RWPE1 (cell line): ENCODE data around the gene PRRC2C.
"Not testable (repeated sequence)": the region's sequence is repeated elsewhere in the genome, so short reads cannot be mapped to it uniquely, and the experiment has no call there.

Source experiments
- CTCF ChIA-PET: fragments of 350-600 bp; sonication (Branson Sonifier 250); formaldehyde crosslinking; extraction: SDS; loops from one replicate; lab custom pipeline; 2021; lab: Yijun Ruan, JAX
- POLR2A ChIA-PET: fragments of 400-600 bp; formaldehyde crosslinking; extraction: SDS; loops from one replicate; lab custom pipeline; 2020; ENCODE audit warnings: antibody characterized with exemption; ENCODE audit not compliant: low non-redundant PET; lab: Yijun Ruan, JAX
- DNase-seq: peaks from one replicate; pipeline ENCODE4 v3.0.0; 2012; ENCODE audit warnings: low spot score
- H3K27ac ChIP-seq: fragments of 450-650 bp; 2 replicates; pipeline ENCODE4 v1.5.1; 2017
- TF ChIP-seq, protein P1 (sequence below): fragments of 450-650 bp; conservative IDR thresholded peaks from 2 replicates; pipeline ENCODE4 v1.5.1; 2017; ENCODE audit warnings: low read depth, mild to moderate bottlenecking

The PRRC2C gene

DNA sequence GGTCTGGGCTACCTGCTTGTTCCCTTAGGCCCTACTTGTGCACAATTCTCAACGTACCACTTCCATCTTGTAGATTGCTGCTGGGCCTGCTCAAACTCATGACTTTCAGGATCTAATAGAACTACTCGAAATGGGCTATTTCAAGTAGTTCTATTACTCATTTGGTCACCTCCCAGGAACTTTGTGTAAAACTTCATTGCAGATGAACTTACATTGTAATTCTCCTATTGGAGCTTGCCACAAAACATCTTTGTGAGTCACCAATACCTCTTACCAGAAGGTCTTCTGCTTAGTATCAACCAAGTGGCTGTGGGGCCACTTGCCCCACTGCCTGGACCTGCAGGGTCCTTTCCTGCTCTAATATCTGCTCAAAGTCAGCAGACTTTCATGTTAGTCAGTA is 126.0 kb downstream of the PRRC2C start:
- no peak for DNase-seq
- ChIA-PET POLR2A (no interaction called here), CTCF (no interaction called here)
- no peak overlapping the region for H3K27ac ChIP-seq
- TF ChIP-seq, protein P1, sequence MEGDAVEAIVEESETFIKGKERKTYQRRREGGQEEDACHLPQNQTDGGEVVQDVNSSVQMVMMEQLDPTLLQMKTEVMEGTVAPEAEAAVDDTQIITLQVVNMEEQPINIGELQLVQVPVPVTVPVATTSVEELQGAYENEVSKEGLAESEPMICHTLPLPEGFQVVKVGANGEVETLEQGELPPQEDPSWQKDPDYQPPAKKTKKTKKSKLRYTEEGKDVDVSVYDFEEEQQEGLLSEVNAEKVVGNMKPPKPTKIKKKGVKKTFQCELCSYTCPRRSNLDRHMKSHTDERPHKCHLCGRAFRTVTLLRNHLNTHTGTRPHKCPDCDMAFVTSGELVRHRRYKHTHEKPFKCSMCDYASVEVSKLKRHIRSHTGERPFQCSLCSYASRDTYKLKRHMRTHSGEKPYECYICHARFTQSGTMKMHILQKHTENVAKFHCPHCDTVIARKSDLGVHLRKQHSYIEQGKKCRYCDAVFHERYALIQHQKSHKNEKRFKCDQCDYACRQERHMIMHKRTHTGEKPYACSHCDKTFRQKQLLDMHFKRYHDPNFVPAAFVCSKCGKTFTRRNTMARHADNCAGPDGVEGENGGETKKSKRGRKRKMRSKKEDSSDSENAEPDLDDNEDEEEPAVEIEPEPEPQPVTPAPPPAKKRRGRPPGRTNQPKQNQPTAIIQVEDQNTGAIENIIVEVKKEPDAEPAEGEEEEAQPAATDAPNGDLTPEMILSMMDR, result no peak

DNA sequence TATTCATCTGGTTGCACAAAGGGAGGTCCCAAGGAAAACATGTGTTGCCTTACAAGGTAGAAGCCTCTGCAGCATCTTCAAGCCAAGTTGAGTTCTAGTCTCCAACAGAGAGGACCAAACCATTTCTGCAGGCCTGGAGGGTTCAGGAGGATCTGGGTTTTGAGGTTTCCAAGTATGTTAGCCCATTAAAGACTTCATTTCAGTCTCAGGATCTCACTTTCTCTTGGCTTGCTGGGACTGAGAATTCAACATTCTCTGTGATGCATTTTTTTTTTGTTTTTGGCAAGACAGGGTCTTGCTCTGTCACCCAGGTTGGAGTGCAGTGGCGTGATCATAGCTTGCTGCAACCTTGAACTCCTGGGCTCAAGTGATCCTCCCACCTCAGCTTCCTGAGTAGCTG is 128.0 kb downstream of the PRRC2C start:
- TF ChIP-seq, protein P1, result no peak
- ChIA-PET CTCF (no interaction called here), POLR2A (no interaction called here)
- DNase-seq, result no peak
- no peak overlapping the region for H3K27ac ChIP-seq

DNA sequence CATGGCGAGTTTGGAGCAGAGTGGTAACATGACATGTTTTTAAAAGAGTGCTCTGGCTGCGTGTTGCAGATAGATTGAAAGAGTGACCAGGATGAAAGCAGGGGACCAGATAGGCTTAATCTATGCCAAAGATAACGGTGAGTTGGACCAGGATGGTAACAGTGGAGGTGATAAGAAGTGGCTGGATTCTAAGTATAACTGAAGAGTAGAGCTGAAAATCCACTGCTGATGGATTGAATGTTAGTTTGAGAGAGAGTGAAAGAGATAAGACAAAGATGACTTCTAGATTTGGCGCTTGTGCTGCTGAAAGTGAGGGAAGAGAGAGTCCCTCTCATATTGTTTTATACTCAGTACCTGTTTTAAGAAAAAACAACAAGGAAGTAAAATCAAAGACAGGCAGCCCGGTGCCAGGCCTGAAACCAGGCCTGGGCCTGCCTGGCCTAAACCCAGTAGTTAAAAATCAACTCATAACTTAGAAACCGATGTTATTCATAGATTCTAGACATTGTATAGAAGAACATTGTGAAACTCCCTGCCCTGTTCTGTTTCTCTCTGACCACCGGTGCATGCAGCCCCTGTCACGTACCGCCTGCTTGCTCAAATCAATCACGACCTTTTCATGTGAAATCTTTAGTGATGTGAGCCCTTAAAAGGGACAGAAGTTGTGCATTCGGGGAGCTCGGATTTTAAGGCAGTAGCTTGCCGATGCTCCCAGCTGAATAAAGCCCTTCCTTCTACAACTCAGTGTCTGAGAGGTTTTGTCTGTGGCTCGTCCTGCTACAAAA is 130.0 kb downstream of the PRRC2C start:
- POLR2A ChIA-PET, CTCF ChIA-PET, DNase-seq: not testable (repeated sequence)

DNA sequence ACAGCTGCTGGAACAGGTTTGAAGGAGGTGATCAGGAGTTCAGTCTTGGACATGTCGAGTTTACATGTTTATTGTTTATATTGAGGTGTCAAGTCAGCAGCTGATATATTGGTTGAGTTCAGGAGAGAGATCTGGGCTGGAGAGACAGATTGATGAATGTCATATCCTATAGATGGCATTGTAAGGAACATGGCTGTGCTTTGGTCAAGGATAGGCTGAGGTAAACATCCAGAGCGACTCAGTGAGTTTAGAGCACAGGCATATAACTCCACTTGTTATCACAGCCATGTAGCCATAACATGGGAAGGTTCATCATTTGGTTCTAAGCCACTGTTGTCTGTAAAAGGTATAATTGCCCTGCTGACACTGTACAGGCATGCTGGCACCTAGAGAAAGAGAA is 131.3 kb downstream of the PRRC2C start:
- ChIA-PET POLR2A (no interaction called here), CTCF (no interaction called here)
- no peak for DNase-seq
- TF ChIP-seq, protein P1, result no peak
- H3K27ac ChIP-seq, result no peak overlapping the region

More for the DNA sequence above, 130.0 kb downstream of the PRRC2C start:
- not testable (repeated sequence) for H3K27ac ChIP-seq

DNA sequence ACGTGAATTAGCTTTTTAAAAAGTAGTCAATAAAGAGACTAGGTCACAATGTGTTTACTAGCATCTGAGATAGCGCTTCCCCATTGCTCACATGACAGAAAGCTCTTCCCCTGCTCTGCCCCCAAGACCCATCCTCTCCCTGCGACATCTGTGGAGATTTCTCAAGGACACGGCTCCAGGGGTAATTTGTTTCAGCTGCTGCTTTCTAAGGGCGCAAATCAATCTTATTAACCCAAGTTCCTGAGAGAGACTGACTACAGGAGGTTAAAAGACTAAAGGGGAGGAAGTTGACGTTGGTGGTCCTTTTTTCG is 136.8 kb downstream of the PRRC2C start, which contains the start of gene MYOCOS:
Gene MYOCOS, plus strand, starts transcription at position 92 of the 311 bp plus-strand sequence. CDS start 1,641 bp downstream, outside the sequence.
- no peak for DNase-seq
- TF ChIP-seq, protein P1, result no peak
- H3K27ac ChIP-seq, result no peak within 1 kb of the TSS
- ChIA-PET CTCF (no interaction called here), POLR2A (no interaction called here)

DNA sequence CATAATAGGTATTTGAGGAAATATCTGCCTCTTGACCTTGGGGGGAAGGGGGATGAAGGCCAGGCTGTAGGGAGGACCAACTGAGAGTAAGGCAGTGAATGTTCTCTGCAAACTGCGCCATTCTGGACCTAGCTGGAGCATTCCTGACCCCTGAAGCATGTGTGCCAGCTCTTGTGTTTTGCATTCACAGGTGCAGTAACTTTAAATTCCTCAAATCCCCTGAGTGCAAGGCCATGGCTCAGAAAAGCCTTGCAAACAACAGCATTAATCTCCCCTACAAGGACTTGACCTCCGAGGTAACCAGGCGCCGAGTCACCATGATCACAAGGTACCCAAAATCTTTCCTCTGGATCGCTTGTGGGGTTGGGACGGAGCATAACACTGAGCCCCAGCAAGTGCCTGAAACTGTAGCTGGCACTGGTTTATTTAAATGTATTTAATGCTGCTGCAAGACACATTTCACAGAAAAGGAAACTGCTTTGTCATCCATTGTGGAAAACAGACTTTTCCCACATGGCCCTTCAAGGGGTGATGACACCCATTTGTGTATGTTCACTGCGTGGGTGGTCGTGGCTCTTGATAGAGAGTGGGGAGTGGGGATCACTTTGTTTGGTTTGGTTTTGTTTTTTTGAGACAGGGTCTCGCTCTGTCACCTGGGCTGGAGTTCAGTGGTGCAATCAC is 138.5 kb downstream of the PRRC2C start:
- ChIA-PET CTCF (no interaction called here), POLR2A (no interaction called here)
- no peak for DNase-seq
- no peak overlapping the region for H3K27ac ChIP-seq
- TF ChIP-seq, protein P1, result no peak

DNA sequence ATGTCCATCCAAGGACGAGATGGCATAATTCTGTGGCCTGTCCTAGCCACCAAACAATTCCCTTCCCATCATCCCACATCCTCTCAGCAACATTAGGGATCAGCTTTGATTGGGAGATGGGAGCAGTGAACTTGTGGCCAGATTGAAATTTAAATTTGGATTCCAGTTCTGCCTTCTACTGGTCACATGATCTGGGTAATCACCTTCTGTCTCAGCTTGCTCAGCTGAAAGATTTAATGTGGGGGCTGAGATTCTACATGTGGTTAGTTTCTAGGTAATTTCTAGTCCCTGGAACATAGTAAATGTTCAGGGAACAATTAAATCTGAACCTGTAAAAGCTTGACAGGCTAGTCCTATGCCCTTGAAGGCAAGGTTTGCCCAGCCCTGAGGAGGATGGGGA is 139.9 kb downstream of the PRRC2C start:
- CTCF ChIA-PET, result no interaction called here
- no peak for DNase-seq
- POLR2A ChIA-PET, result no interaction called here
- H3K27ac ChIP-seq, result no peak overlapping the region
- TF ChIP-seq, protein P1, result no peak
